Measurements from ENCODE around the gene CD96.

Gene CD96

DNA sequence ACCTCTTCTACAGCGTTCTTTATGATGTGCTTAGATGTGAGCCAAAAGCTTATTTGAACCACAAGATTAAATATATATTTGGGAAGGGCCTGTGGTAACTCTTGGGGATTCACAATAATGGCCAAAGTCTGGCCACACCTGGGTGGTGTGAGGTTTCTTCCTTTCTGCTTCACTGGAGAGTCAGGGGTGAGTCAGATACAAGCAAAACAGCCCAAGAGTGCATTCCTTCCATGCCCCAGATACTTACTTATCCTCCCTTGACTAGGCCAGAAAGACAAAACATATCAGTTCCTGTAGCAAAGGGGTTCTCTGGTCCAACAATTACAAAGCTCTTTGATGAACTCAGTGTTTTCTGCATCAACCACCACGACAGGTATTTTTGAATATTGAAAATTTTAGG, 52.2 kb downstream of the CD96 start:
- no peak for DNase-seq (ENCODE audit: low spot score)

DNA sequence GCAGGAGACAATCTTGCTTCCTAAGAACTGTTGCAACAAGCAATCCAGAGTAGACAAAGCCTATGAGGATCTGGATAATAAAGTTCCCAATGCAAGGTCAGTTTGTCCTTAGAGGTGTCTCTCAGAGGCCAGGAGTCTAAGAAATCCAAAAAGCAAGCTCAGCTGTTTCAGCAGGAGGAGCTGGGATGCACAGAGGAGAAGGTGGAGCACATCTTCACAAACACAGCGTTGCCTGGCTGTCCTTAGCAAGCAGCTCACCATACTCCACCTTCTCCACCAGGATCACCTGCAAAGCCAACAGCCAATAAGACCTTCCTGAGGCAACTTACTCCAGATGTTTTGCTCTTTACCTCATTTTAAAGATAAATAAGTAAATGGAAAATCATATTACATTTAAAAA, 52.8 kb downstream of the CD96 start:
- DNase-seq (ENCODE audit: low spot score), result no peak

DNA sequence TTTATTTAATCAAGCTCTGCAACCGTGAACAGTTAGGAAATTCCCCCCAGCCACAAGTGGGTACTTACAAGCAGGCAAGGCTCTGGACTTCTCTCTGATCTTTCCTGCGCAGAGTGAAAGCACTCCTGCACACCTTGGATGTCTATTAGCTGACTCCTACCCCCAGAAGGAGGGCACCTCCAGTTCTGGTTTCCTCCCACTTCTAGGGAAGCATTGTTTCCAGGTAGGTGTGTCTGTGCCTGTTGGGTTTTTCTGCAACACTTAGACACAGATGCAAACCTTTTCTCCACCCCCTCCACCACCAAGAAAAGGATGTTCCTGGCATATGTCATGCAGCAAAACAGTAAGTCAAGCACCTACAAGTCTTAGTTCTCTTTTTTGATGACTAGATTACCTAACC, 53.2 kb downstream of the CD96 start, which contains the start of gene ZBED2:
Gene ZBED2 (minus strand): TSS at position 115 of the 400 bp plus-strand sequence. CDS start 1,145 bp downstream, outside the sequence.
- no peak for DNase-seq (ENCODE audit: low spot score)

DNA sequence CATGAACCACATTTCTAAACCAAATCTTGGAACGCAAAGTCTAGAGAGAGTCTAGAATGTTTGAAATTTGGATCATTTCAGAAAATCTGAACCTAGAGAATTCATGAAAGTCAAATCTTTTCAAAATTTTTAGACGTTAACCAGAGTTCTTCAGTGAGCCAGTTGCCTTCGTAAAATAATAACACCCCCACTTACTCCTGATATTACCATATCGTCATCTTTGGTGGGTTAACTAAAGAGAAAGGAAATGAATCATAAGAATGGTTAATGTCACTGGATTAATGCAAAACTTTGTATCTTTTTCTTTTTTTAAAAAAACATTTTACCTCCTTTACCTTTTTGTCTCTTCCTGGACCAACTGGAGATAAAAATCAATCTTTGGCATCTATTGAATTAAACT, 54.3 kb downstream of the CD96 start:
- no peak for DNase-seq (ENCODE audit: low spot score)

DNA sequence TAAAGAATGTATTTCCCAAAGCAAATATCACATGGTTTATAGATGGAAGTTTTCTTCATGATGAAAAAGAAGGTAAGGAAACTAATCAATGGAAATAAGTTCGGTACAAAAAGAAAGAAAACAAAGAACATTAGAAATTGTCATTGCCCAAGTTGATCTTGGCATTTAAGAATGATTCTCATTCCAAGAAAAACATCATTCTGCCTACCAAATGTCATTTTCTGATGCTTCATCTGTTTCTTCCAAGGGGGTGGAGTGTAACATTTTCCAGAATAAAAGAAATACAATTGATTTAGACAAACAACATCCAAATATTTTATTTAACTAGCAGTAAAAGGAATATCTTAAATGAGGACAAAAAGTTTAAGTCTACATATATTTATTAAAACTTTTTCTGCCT, 56.1 kb downstream of the CD96 start:
- no peak for DNase-seq (ENCODE audit: low spot score)

DNA sequence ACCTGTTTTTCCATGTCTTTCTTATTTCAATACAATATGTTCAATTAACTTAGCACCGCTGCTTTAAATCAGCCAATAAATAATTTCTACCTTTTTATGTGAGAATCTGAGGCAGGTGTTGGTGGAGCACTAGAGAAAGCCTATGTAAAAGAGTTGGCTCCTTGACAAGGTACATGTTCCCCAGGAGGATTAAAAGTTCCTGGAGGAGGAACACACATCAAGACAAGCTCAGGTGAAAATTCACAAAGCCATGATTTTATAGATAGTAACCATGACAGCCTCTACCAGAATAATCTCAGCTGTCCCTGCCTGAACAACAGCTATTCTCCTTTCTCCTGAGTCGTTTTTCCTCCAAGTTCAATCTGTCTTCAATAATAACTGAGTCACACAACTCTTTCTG, 56.6 kb downstream of the CD96 start:
- no peak for DNase-seq (ENCODE audit: low spot score)

DNA sequence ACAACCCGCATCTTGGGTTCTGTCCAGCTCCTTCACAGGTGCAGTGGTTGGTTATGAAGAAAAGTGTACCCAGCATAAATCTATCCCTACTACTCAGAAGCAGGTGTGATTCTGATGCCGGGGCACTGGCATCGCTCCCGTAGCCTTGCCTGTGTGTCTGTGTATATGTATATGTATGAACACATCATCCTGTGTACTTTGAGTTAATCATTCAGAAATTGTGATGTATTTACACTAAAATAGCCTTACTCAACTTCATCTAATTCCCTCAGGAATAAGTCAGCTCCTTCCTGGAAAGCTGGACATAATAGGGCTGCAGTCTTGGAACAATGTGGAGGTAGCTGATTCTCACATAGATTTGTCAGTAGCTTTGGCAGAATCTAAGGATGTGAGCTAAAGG, 59.8 kb downstream of the CD96 start:
- DNase-seq (ENCODE audit: low spot score), result no peak

DNA sequence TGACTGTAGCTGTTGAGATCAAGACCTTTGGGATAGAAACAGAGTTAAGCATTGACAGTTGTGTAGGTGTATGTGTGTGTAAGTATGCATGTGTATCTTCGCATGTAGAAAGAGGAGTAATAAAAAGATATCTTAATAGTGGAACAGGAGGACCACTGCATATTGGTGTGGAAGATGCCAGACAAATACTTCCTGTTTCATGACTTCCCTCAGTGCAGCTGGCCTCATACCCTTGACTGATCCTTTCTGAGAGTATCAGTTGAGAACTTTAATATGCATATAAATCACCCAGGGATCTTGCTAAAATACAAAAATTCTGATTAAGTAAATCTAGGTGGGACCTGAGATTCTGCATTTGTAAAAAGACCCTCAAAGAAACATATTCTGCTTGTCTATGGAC, 61.7 kb downstream of the CD96 start:
- DNase-seq (ENCODE audit: low spot score), result no peak

DNA sequence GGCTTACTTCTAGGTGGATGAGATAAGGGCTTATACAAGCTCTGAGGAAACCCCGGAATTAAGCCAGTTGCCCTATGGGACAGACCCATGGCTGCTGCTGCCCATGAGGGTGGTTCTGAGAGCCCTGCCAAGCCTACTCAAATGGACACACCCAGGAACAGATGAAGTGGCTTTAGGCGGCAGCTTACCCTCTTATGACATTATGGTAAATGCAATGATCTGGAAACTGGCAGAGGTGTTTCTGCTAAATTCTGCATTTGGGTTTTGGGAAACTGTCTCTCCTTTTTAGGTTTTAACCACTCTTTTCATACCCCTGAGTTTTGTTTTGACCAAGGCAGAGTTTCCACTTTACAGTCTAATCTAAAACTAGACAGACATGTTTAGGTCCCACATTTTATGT, 62.1 kb downstream of the CD96 start:
- DNase-seq (ENCODE audit: low spot score), result no peak

DNA sequence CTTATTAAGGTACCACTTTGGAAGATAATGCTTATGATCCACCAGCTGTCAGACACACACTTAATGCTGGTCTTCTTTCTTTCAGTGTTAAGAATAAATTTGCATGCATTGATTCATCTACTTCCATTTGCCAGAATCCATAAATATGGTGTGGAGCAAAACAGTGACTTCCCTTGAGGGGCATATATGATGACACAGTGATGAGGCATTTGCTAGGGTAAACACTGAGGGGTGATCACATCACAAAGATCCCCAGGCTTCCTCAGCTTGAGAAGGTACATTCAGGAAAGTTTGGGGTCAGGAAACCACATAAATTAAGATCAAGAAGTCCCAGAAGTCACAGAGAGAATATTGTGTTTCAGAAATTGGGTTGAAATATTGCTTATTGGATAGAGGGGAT, 63.0 kb downstream of the CD96 start:
- no peak for DNase-seq (ENCODE audit: low spot score)

DNA sequence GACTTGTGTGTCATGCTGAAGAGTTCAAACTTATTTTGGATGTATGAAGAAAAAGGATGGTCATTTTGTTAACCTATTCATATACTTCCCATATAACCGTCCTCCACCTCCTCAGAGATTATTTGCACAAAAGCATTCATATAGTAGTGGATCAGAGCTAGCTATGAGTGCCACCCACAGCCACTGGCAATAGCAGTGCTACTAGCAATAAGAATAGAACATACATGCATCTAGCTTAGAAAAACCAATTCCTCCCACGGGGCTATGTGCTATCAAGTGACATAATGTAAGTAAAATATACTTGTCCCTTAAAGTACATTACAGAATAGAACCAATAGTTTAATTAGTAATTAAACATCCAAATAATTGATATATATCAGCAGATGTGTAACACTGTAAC, 63.5 kb downstream of the CD96 start:
- no peak for DNase-seq (ENCODE audit: low spot score)

DNA sequence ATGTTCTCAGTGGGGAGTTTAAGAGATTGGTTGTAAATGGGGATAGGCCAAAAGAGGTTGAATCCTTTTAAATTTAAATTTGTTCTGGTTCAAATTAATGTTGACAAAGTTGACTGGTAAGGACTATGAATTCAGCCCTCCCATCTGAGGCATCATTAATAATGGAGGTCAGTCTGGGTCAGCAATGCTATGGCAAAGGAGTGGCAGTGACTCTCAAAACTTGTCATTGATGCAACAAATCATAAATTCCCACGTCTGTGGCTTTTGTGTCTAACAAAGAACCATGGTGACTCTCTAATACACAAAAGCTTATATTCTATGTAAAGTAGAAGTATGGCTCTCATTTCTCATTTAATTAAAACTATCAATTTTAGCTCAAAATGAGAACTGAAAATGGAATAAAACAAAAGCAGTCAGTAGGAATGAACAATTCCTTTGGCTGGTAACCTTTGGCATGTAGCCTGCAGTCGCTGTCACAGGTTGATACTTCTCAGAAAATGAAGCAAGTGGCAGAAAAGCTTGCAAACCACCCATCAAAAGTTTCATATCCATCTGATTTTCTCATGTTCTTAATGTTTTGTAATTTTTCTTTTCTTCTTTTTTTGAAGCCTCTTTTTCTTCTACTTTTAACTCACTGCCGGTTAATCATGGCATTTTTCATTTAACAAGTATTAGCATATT, 65.4 kb downstream of the CD96 start:
- no peak for DNase-seq (ENCODE audit: low spot score)

DNA sequence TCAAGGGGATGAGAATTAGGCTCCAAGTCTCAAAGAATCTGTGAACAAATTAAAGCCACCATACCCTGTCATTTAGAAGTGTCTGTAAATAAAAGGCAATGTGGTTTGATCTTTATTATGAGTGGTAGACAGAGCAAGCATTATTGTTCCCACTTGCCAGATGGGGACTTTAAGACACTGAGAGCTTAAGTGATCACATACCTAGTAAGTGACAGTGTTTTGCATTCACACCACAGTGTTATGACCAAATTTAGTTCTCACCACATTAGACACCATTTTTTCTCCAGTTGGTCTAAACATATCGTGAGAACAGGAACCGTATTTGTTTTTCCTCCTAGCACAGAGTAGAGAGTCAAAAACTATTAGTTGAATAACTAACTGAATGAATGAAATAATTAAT, 66.4 kb downstream of the CD96 start:
- DNase-seq (ENCODE audit: low spot score), result no peak

DNA sequence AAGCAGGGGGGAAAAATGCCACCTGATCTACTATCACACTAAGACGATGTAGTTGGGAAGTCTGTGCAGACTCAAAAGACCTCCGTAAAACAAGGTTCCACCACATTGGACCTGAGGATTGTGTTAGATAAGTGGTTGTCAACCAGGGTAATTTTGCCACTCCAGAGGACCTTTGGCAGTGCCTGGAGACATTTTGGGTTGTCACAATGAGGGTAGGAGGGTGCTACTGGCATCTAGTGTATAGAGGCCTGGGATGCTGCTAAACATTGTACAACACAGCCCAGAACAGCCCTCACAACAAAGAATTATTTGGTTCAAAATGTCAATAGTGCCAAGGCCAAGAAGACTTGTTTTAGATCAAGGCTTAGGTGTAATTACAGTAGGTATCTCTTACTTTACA, 67.7 kb downstream of the CD96 start:
- no peak for DNase-seq (ENCODE audit: low spot score)

DNA sequence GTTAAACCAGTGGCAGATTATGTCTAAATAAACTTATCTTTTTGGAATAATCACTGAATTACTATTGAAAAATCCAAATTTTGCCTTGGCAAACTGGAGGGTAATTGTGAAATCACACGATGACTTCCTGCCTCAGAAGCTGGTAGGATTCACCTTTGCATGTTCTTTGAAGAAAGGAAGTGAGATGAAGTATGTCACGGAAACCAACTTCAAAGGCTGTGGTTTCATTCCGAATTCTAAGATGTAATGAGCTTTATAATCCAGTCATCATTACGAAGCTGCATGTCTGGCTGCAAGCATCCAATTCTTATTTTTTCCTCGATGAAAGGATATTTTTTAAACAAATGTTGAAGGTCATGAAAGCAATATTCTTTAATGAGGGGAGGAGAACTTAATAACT, 68.2 kb downstream of the CD96 start:
- no peak for DNase-seq (ENCODE audit: low spot score)

DNA sequence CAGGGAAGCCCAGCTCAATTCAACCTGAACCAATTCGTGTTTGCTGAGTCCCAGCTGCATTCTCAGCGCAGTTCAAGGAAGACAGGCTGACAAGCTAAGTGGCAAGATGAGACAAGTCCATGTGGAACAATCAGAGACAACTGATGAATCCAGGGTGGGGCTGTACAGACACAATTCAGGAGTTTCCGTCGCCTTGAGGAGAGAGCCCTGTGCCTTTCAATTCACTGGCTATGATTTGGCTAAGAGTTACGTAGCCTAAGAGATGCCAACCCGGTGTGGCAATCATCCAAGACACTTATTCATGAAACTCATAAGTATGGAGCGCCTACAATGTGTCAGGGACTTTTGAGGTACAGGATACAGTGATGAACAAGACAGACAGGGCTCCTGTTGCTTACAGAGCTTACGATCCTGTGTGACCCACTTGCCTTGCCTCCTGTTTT, 68.6 kb downstream of the CD96 start:
- no peak for DNase-seq (ENCODE audit: low spot score)

DNA sequence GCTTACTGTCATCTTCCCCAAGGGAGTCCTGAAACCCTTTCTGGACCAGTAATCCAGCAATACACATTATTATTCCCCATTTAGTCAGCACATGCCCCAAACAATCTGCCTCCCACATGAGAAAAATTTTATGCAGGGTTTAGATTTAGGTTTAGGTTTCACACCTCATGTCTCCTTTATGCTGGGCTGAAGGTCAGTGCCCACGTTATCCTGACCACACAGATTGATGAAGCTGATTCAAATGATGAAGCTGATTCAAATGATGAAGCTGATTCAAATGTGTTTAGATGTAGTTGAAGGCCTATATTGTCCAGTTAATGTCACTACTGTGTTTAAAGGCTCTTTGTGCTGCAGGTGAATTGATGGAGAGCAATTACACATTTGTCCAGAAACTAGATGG, 71.3 kb downstream of the CD96 start:
- DNase-seq (ENCODE audit: low spot score), result no peak

DNA sequence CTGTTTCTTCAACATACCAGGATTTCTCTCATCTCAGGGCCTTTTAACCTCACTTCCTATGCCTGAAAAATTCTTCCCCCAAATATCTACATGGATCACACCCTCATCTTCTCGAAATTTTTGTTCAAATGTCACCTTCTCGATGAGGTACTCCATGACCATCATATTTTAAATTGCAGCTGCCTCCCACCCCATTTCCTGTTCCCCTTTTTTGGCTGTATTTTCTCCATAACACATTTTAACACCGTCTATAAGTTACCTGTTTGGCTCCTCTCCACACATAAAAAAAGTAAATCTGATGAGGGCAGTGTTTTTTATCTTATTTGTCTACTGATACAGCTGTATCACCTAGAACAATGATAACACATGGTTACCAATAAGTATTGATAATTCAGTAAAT, 73.9 kb downstream of the CD96 start:
- no peak for DNase-seq (ENCODE audit: low spot score)

DNA sequence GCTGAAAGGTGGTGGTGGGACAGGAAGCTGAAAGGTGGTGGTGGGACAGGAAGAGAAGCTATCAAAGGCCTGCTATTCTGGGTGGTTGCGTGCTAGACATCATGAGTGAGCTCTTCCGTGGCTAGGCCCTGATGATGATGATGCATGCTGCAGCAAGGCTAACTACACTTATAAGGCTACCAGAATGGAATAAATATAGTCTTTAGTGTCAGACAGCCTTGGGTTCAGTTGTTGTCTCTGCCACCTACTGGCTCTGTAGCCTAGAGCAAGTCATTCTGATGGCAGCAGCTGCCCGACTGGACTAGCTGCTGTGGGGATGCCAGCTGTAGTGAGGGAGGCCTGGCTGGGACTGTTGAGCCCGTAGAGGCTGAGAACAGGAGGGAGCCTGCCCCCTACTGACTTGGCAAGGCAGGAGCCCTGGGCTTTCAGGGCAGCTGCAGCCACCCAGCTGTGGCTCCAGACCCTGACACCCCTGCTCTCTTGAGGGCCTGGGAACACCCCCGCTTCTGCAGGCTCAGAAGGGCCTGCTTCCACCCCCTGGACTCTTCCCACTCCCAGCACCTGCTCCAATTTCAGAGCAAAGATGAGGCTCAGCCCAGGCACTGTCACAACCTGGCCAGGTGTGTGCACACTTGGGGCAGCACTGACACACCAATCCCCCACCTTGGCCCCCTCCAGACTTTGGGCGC, 74.6 kb downstream of the CD96 start:
- DNase-seq (ENCODE audit: low spot score), result no peak

DNA sequence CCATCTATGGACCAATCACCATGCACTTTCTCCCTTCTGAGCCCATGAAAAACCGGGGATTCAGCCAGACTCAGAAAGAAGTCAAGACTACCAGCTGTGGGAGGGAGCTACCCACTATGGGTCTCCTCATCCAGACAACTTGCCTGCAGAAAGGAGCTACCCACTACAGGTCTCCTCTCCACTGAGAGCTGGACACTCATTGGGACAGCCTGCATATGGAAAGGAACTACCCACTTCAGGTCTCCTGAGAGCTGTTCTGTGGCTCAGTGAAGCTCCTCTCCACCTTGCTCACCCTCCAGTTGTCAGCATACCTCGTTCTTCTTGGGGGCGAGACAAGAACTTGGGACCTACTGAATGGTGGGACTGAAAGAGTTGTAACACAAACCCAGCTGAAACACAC, 75.4 kb downstream of the CD96 start:
- no peak for DNase-seq (ENCODE audit: low spot score)

DNA sequence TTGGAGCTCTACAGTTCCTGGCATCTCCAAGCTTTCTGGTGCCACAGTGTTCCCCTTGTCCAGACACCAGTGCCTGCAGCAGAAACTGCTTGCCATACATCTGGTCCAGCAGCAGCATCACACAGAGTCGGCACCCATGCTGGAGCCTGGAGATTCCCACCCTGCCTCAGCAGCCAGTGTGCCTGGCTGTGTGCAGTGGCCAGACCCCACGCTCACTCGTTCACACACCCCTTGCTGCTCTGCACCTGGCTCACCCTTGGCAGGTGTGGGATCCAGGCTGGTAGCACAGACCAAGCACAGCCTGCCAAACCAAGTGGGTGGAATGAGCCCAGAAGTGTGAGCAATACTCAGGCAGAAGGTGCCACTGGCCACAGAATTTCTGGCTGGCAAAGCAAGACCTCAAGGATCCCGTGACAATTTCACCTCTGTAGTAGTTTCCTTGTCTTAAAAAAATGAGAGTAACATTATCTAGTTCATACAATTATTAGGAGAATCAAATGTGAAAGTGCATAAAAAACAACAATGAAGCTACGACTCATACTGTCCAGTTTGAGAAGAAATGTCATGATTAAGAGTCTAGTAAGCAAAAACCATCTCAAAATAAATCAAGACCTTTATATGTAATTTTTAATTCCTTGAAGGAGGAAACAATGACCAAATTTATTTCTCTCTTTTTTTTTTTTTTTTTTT, 76.1 kb downstream of the CD96 start:
- no peak for DNase-seq (ENCODE audit: low spot score)

DNA sequence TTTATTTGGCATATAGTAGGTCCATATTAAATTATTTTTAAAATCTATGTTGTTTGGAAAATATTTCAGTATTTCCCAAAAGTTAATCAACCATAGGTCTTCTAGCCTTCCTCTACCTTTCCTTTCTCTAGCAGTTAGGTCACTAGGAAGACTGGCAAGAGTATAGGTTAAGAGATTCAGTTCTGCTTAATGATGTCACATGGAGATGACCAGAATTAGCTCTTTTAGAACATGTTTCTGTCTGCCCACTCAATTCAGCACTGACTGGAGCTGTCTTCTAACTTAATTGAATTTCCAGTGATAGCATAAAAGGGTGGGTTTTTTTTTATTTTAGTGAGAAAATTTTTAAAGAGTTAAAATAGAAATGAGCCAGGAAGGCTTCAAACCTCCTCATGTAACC, 76.9 kb downstream of the CD96 start:
- DNase-seq (ENCODE audit: low spot score), result no peak

DNA sequence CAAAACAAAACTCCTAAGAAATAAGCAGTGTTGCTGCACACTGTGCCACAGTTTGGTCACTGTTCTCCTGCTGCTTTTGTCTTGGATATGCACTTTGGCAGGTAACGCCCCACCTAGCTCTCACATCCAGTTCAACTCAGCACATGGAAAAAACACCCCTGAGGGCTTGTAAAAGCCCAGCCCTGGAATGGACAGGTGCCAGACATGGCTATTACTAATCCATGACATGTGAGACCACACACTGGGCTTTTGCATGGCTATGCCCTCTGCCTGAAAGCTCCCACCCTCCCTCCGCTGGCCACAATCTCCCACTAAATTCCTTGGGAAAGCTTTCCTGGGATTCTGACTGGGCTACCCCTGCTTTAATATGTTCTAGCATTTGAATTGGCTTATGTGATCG, 77.8 kb downstream of the CD96 start:
- no peak for DNase-seq (ENCODE audit: low spot score)
